Stimulated activated naive CD8-positive, alpha-beta T cell treated with anti-CD3 and anti-CD28 coated beads, Interleukin-15, amount 100 ng/mL, for 72 hours (primary cell): ENCODE results near the gene EID3.
"Not testable (repeated sequence)": the region's sequence is repeated elsewhere in the genome, so short reads cannot be mapped to it uniquely, and the experiment has no call there.

Source experiments
- ATAC-seq: fragments of 150-1000 bp; cut with Tn5 transposase; 2 replicates; pipeline ENCODE4 v1.10.0; 2021; ENCODE audit warnings: mild to moderate bottlenecking, moderate library complexity
- DNase-seq, 2 donors: peaks; one replicate each; pipeline ENCODE4 v3.0.0; 2021 to 2022
- H3K27ac Mint-ChIP-seq, 2 donors: one replicate each; pipeline ENCODE4 v1.8.0; 2022; ENCODE audit warnings: mild to moderate bottlenecking in 2 of 2, mixed read lengths in 2 of 2, moderate library complexity in 2 of 2
- H3K27me3 Mint-ChIP-seq: one replicate; pipeline ENCODE4 v1.8.0; 2022; ENCODE audit warnings: mixed read lengths
- H3K4me1 Mint-ChIP-seq: one replicate; pipeline ENCODE4 v1.8.0; 2022; ENCODE audit warnings: mild to moderate bottlenecking, mixed read lengths
- H3K4me3 Mint-ChIP-seq, 2 donors: one replicate each; pipeline ENCODE4 v1.8.0; 2022; ENCODE audit warnings: mild to moderate bottlenecking in 2 of 2, mixed read lengths in 2 of 2, moderate library complexity in 1 of 2
- H3K9me3 Mint-ChIP-seq, 2 donors: one replicate each; pipeline ENCODE4 v1.8.0; 2022; ENCODE audit warnings: mixed read lengths in 2 of 2

The EID3 gene

GRCh38 chr12:104303538-104304151, at the start of gene EID3:
TSS of gene EID3 (plus strand) at chr12:104303739. CDS start at chr12:104303935, 196 bp downstream.
- DNase-seq (peak; percentile 89), ATAC-seq (peak; percentile 99)
- Mint-ChIP-seq H3K4me1 (peaks cover 71% of the 10 kb centered on the region), H3K9me3 (no peaks in the 10 kb centered on the region), H3K4me3 (peak within 1 kb of the TSS; percentile 85 to 95), H3K27me3 (no peaks in the 10 kb centered on the region), H3K27ac (peak within 1 kb of the TSS; percentile 92 to 97)

GRCh38 chr12:104257913-104258472, 45.5 kb upstream of the EID3 start:
- Mint-ChIP-seq H3K27me3 (no peaks in the 10 kb centered on the region), H3K27ac (no peak overlapping the region), H3K4me3 (no peak overlapping the region), H3K9me3 (no peaks in the 10 kb centered on the region), H3K4me1 (no peaks in the 10 kb centered on the region)
- DNase-seq (no peak), ATAC-seq (no peak)

GRCh38 chr12:104258476-104259067, 45.0 kb upstream of the EID3 start:
- H3K27ac Mint-ChIP-seq: no peak overlapping the region
- DNase-seq (no peak), ATAC-seq (no peak)
- no peaks in the 10 kb centered on the region for H3K4me1 Mint-ChIP-seq
- H3K9me3 Mint-ChIP-seq: no peaks in the 10 kb centered on the region
- H3K4me3 Mint-ChIP-seq: no peak overlapping the region
- no peaks in the 10 kb centered on the region for H3K27me3 Mint-ChIP-seq

GRCh38 chr12:104263026-104263425, 40.5 kb upstream of the EID3 start:
- DNase-seq (no peak), ATAC-seq (no peak)
- Mint-ChIP-seq H3K27me3 (no peaks in the 10 kb centered on the region), H3K9me3 (no peaks in the 10 kb centered on the region), H3K4me1 (no peaks in the 10 kb centered on the region), H3K4me3 (no peak overlapping the region), H3K27ac (no peak overlapping the region)

- no peaks in the 10 kb centered on the region for H3K9me3 Mint-ChIP-seq
- H3K4me1 Mint-ChIP-seq: no peaks in the 10 kb centered on the region
- H3K27ac Mint-ChIP-seq: no peak overlapping the region
- H3K27me3 Mint-ChIP-seq: no peaks in the 10 kb centered on the region
- H3K4me3 Mint-ChIP-seq: no peak overlapping the region
- DNase-seq: no peak
- no peak for ATAC-seq
Measured at GRCh38 chr12:104263580-104264358, 39.8 kb upstream of the EID3 start.

- H3K4me3 Mint-ChIP-seq, H3K4me1 Mint-ChIP-seq, DNase-seq, H3K27ac Mint-ChIP-seq, H3K9me3 Mint-ChIP-seq, H3K27me3 Mint-ChIP-seq, ATAC-seq: not testable (repeated sequence)
Measured at GRCh38 chr12:104265436-104265835, 38.1 kb upstream of the EID3 start.

GRCh38 chr12:104272938-104273337, 30.6 kb upstream of the EID3 start:
- H3K4me3 Mint-ChIP-seq: no peak overlapping the region
- ATAC-seq (no peak), DNase-seq (no peak)
- no peak overlapping the region for H3K27ac Mint-ChIP-seq
- no peaks in the 10 kb centered on the region for H3K27me3 Mint-ChIP-seq
- no peaks in the 10 kb centered on the region for H3K9me3 Mint-ChIP-seq
- no peaks in the 10 kb centered on the region for H3K4me1 Mint-ChIP-seq

- Mint-ChIP-seq H3K4me1 (no peaks in the 10 kb centered on the region), H3K4me3 (no peak overlapping the region), H3K27ac (no peak overlapping the region), H3K27me3 (no peaks in the 10 kb centered on the region), H3K9me3 (no peaks in the 10 kb centered on the region)
- DNase-seq (no peak), ATAC-seq (no peak)
Measured at GRCh38 chr12:104273503-104273902, 30.0 kb upstream of the EID3 start.

GRCh38 chr12:104274811-104275210, 28.7 kb upstream of the EID3 start:
- ATAC-seq: no peak
- no peak for DNase-seq
- H3K9me3 Mint-ChIP-seq: no peaks in the 10 kb centered on the region
- H3K27ac Mint-ChIP-seq: no peak overlapping the region
- H3K27me3 Mint-ChIP-seq: peaks cover under 1% of the 10 kb centered on the region
- H3K4me3 Mint-ChIP-seq: no peak overlapping the region
- no peaks in the 10 kb centered on the region for H3K4me1 Mint-ChIP-seq

- ATAC-seq (no peak), DNase-seq (no peak)
- H3K4me1 Mint-ChIP-seq: no peaks in the 10 kb centered on the region
- H3K27ac Mint-ChIP-seq: no peak overlapping the region
- H3K27me3 Mint-ChIP-seq: peaks cover 7% of the 10 kb centered on the region
- no peaks in the 10 kb centered on the region for H3K9me3 Mint-ChIP-seq
- peak overlapping the region in 1 of 2 donors; percentile 1 for H3K4me3 Mint-ChIP-seq
Measured at GRCh38 chr12:104275689-104276088, 27.9 kb upstream of the EID3 start.

GRCh38 chr12:104276273-104277131, 27.0 kb upstream of the EID3 start:
- H3K4me3 Mint-ChIP-seq: peak overlapping the region in 1 of 2 donors; percentile 20

GRCh38 chr12:104279164-104279563, 24.4 kb upstream of the EID3 start:
- H3K4me1 Mint-ChIP-seq: peaks cover 4% of the 10 kb centered on the region
- no peaks in the 10 kb centered on the region for H3K9me3 Mint-ChIP-seq

More at GRCh38 chr12:104276273-104277131, 27.0 kb upstream of the EID3 start:
- no peak for ATAC-seq
- Mint-ChIP-seq H3K4me1 (peaks cover 4% of the 10 kb centered on the region), H3K27me3 (peaks cover 7% of the 10 kb centered on the region), H3K27ac (peak overlapping the region; percentile 46 to 59), H3K9me3 (no peaks in the 10 kb centered on the region)
- DNase-seq: no peak

GRCh38 chr12:104280111-104280510, 23.4 kb upstream of the EID3 start:
- DNase-seq: no peak
- H3K4me3 Mint-ChIP-seq: no peak overlapping the region
- ATAC-seq: no peak
- H3K4me1 Mint-ChIP-seq: peaks cover 4% of the 10 kb centered on the region
- H3K27ac Mint-ChIP-seq: no peak overlapping the region
- H3K9me3 Mint-ChIP-seq: no peaks in the 10 kb centered on the region
- H3K27me3 Mint-ChIP-seq: peaks cover 7% of the 10 kb centered on the region

More at GRCh38 chr12:104279164-104279563, 24.4 kb upstream of the EID3 start:
- DNase-seq (no peak), ATAC-seq (no peak)
- H3K27me3 Mint-ChIP-seq: peaks cover 7% of the 10 kb centered on the region
- no peak overlapping the region for H3K4me3 Mint-ChIP-seq
- H3K27ac Mint-ChIP-seq: no peak overlapping the region

- DNase-seq (no peak), ATAC-seq (no peak)
- no peak overlapping the region for H3K4me3 Mint-ChIP-seq
- H3K9me3 Mint-ChIP-seq: no peaks in the 10 kb centered on the region
- H3K27ac Mint-ChIP-seq: no peak overlapping the region
- peaks cover 7% of the 10 kb centered on the region for H3K27me3 Mint-ChIP-seq
- peaks cover 9% of the 10 kb centered on the region for H3K4me1 Mint-ChIP-seq
Measured at GRCh38 chr12:104280717-104281458, 22.7 kb upstream of the EID3 start.
